ENCODE measurements around the gene ABCC6. TPM values are rescaled to one million over a fixed set of nuclear protein-coding genes. Genes with fewer than 3 reads are reported as not detected.

ABCC6 gene
- total and polyA plus RNA-seq, 2 of the 13 experiments (the other 11 are each of a cell fraction or from before 2014, with no cell fraction given): 82.4 to 105 TPM

DNA sequence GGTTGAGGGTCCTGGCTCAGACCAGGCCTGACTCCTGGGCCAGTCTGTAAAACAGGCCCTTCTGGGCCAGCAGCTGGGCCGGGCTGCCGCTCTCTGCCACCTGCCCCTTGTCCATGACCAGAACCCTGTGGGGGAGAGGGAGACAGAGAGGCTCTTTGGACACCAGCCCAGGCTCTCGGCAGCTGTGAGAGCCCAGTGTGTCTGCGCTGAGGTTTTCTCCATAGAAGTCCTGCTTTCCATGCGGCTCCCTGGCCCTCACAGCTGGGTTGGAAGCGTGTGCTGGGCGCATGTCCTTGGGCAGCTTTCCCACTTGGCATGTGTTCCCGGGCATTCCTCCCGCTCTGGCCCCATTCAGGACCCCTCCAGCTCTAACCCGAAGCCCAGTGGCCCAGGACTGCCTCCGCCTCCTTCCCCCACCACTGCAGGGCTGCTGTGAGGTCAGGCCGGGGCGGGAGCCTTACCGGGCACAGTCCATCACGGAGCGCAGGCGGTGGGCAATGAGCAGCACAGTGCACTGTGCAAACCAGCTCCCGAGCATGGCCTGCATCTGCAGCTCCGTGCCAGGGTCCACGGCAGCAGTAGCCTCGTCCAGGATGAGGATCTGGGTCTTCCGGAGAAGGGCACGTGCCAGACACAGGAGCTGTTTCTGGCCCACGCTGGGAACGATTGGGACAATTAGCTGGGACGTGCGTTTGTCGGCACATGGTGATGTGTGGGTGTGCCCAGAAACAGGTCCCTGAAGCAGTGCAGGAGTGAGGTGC lies 73.0 kb downstream of the ABCC6 start (continued):
- no peak for TF ChIP-seq ZFP37 (CRISPR knock-in tag; IDR thresholded peaks at IDR 0.05; ENCODE audit: borderline replicate concordance)
- no peak for TF ChIP-seq ZNF10 (CRISPR knock-in tag; IDR thresholded peaks at IDR 0.05; ENCODE audit: borderline replicate concordance, low read depth)
- TF ChIP-seq ZNF646 (CRISPR knock-in tag; IDR thresholded peaks at IDR 0.05): no peak
- TF ChIP-seq TEAD2 (CRISPR knock-in tag; IDR thresholded peaks at IDR 0.05): no peak
- TF ChIP-seq CHD4 (IDR thresholded peaks at IDR 0.05; ENCODE audit: borderline replicate concordance, low read length): no peak
- TF ChIP-seq, protein P1, sequence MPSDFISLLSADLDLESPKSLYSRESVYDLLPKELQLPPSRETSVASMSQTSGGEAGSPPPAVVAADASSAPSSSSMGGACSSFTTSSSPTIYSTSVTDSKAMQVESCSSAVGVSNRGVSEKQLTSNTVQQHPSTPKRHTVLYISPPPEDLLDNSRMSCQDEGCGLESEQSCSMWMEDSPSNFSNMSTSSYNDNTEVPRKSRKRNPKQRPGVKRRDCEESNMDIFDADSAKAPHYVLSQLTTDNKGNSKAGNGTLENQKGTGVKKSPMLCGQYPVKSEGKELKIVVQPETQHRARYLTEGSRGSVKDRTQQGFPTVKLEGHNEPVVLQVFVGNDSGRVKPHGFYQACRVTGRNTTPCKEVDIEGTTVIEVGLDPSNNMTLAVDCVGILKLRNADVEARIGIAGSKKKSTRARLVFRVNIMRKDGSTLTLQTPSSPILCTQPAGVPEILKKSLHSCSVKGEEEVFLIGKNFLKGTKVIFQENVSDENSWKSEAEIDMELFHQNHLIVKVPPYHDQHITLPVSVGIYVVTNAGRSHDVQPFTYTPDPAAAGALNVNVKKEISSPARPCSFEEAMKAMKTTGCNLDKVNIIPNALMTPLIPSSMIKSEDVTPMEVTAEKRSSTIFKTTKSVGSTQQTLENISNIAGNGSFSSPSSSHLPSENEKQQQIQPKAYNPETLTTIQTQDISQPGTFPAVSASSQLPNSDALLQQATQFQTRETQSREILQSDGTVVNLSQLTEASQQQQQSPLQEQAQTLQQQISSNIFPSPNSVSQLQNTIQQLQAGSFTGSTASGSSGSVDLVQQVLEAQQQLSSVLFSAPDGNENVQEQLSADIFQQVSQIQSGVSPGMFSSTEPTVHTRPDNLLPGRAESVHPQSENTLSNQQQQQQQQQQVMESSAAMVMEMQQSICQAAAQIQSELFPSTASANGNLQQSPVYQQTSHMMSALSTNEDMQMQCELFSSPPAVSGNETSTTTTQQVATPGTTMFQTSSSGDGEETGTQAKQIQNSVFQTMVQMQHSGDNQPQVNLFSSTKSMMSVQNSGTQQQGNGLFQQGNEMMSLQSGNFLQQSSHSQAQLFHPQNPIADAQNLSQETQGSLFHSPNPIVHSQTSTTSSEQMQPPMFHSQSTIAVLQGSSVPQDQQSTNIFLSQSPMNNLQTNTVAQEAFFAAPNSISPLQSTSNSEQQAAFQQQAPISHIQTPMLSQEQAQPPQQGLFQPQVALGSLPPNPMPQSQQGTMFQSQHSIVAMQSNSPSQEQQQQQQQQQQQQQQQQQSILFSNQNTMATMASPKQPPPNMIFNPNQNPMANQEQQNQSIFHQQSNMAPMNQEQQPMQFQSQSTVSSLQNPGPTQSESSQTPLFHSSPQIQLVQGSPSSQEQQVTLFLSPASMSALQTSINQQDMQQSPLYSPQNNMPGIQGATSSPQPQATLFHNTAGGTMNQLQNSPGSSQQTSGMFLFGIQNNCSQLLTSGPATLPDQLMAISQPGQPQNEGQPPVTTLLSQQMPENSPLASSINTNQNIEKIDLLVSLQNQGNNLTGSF (CRISPR knock-in tag; IDR thresholded peaks at IDR 0.05): peak; percentile 58; the same call in 1 of the 2 replicates
- TF ChIP-seq, protein P2, sequence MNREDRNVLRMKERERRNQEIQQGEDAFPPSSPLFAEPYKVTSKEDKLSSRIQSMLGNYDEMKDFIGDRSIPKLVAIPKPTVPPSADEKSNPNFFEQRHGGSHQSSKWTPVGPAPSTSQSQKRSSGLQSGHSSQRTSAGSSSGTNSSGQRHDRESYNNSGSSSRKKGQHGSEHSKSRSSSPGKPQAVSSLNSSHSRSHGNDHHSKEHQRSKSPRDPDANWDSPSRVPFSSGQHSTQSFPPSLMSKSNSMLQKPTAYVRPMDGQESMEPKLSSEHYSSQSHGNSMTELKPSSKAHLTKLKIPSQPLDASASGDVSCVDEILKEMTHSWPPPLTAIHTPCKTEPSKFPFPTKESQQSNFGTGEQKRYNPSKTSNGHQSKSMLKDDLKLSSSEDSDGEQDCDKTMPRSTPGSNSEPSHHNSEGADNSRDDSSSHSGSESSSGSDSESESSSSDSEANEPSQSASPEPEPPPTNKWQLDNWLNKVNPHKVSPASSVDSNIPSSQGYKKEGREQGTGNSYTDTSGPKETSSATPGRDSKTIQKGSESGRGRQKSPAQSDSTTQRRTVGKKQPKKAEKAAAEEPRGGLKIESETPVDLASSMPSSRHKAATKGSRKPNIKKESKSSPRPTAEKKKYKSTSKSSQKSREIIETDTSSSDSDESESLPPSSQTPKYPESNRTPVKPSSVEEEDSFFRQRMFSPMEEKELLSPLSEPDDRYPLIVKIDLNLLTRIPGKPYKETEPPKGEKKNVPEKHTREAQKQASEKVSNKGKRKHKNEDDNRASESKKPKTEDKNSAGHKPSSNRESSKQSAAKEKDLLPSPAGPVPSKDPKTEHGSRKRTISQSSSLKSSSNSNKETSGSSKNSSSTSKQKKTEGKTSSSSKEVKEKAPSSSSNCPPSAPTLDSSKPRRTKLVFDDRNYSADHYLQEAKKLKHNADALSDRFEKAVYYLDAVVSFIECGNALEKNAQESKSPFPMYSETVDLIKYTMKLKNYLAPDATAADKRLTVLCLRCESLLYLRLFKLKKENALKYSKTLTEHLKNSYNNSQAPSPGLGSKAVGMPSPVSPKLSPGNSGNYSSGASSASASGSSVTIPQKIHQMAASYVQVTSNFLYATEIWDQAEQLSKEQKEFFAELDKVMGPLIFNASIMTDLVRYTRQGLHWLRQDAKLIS (CRISPR knock-in tag; IDR thresholded peaks at IDR 0.05): no peak
- no peak for TF ChIP-seq EP300 (IDR thresholded peaks at IDR 0.05; ENCODE audit: low read depth in 2 of 2, low read length in 2 of 2)
- no peak for TF ChIP-seq EP300 (CRISPR knock-in tag; IDR thresholded peaks at IDR 0.05; ENCODE audit: borderline replicate concordance)
- TF ChIP-seq MTA1 (CRISPR knock-in tag; IDR thresholded peaks at IDR 0.05; ENCODE audit: borderline replicate concordance): no peak; the same call in 1 of the 2 replicates

All from HepG2 (cell line).